Hepatocyte (in vitro differentiated cells): ENCODE results near the gene HAUS7.

ENCODE experiments used
- CTCF ChIP-seq: fragments of 200-600 bp; sonication (generic); IDR thresholded peaks from 2 replicates; pipeline ENCODE4 v1.5.1; 2016; ENCODE audit warnings: antibody characterized with exemption, mild to moderate bottlenecking; ENCODE audit not compliant: poor library complexity
- EZH2phosphoT487 ChIP-seq: fragments of 200-600 bp; sonication (generic); IDR thresholded peaks from one replicate; pipeline ENCODE4 v1.6.1; 2018; ENCODE audit warnings: antibody characterized with exemption, mild to moderate bottlenecking, low read depth, moderate library complexity; ENCODE audit not compliant: unreplicated experiment, severe bottlenecking

- no peak for TF ChIP-seq CTCF
- TF ChIP-seq EZH2phosphoT487, result no peak
These were observed 69.1 kb downstream of the HAUS7 start, which contains the start of gene PNMA6E for GRCh38 chrX:153401133-153401764.
